ENCODE results near the gene PVRIG. TPM values are rescaled to one million over a fixed set of nuclear protein-coding genes. Genes with fewer than 3 reads are reported as not detected.
"Not testable (repeated sequence)": the region's sequence is repeated elsewhere in the genome, so short reads cannot be mapped to it uniquely, and the experiment has no call there.

PVRIG gene
- total RNA-seq, 2 donors from 2014 or later: 0.78 to 4.0 TPM

- peak in 1 of 4 donors; percentile 16 for DNase-seq
- WGBS, 2 donors: 65 to 68% methylated on average over 5 to 7 of the region's 7 CpGs
- intact Hi-C loops (cut with DNase I): not testable (repeated sequence)
Observed at GRCh38 chr7:100264669-100265165, 45.0 kb downstream of the PVRIG start.

GRCh38 chr7:100265851-100266250 lies 46.1 kb downstream of the PVRIG start:
- H3K27ac ChIP-seq: peak overlapping the region in 3 of 4 donors; percentile 52 to 75 (median 73)
- H3K4me3 ChIP-seq; H3K36me3 ChIP-seq (replicated peaks in 1 of 2; ENCODE audit: insufficient read depth in 1 of 2, low read depth in 2 of 2); H3K27me3 ChIP-seq; ATAC-seq; intact Hi-C loops (cut with DNase I); H3K9me3 ChIP-seq; DNase-seq: not testable (repeated sequence)
- peaks cover 37% of the 10 kb centered on the region for H3K4me1 ChIP-seq
- 80 to 90% methylated on average over 5 of the region's 5 CpGs for WGBS, 2 donors

More at GRCh38 chr7:100264669-100265165, 45.0 kb downstream of the PVRIG start:
- H3K4me3 ChIP-seq; H3K9me3 ChIP-seq; H3K36me3 ChIP-seq (replicated peaks in 1 of 2; ENCODE audit: insufficient read depth in 1 of 2, low read depth in 2 of 2); H3K27me3 ChIP-seq: not testable (repeated sequence)
- peak; percentile 82 for ATAC-seq
- H3K27ac ChIP-seq: peak overlapping the region in 3 of 4 donors; percentile 52 to 75 (median 73)
- peak in 1 of 3 donors; percentile 8 for TF ChIP-seq POLR2A (IDR thresholded peaks at IDR 0.05)
- peaks cover 32% of the 10 kb centered on the region for H3K4me1 ChIP-seq

- no peak overlapping the region for H3K4me3 ChIP-seq
- 86 to 87% methylated on average over 9 to 10 of the region's 10 CpGs for WGBS, 2 donors
- H3K9me3 ChIP-seq: no peaks in the 10 kb centered on the region
- ATAC-seq (no peak), DNase-seq (no peak)
- no peaks in the 10 kb centered on the region for H3K36me3 ChIP-seq (replicated peaks in 1 of 2; ENCODE audit: insufficient read depth in 1 of 2, low read depth in 2 of 2)
- peaks cover 37% of the 10 kb centered on the region for H3K4me1 ChIP-seq
- TF ChIP-seq POLR2A (IDR thresholded peaks at IDR 0.05) (no peak), CTCF (IDR thresholded peaks at IDR 0.05) (no peak)
- H3K27ac ChIP-seq: peak overlapping the region in 2 of 4 donors; percentile 2 to 73
- intact Hi-C loops (cut with DNase I): no loop called here
- H3K27me3 ChIP-seq: no peaks in the 10 kb centered on the region
Observed at GRCh38 chr7:100266576-100267354, 47.0 kb downstream of the PVRIG start.

GRCh38 chr7:100267648-100268047 lies 47.9 kb downstream of the PVRIG start:
- Histone ChIP-seq H3K27me3 (no peaks in the 10 kb centered on the region), H3K4me1 (peaks cover 42% of the 10 kb centered on the region), H3K4me3 (no peak overlapping the region), H3K27ac (peak overlapping the region in 1 of 4 donors; percentile 29), H3K36me3 (replicated peaks in 1 of 2; ENCODE audit: insufficient read depth in 1 of 2, low read depth in 2 of 2) (no peaks in the 10 kb centered on the region), H3K9me3 (no peaks in the 10 kb centered on the region)
- ATAC-seq (no peak), DNase-seq (no peak)
- no peak for TF ChIP-seq CTCF (IDR thresholded peaks at IDR 0.05)
- no peak for TF ChIP-seq POLR2A (IDR thresholded peaks at IDR 0.05)
- intact Hi-C loops (cut with DNase I): no loop called here
- 86 to 96% methylated on average over 6 of the region's 6 CpGs for WGBS, 2 donors

GRCh38 chr7:100268882-100269281 lies 49.1 kb downstream of the PVRIG start:
- WGBS, 2 donors: 76 to 83% methylated on average over 10 to 11 of the region's 11 CpGs
- H3K27ac ChIP-seq: peak overlapping the region in 3 of 4 donors; percentile 55 to 81 (median 80)
- H3K4me3 ChIP-seq; DNase-seq; H3K36me3 ChIP-seq (replicated peaks in 1 of 2; ENCODE audit: insufficient read depth in 1 of 2, low read depth in 2 of 2); ATAC-seq; H3K9me3 ChIP-seq; intact Hi-C loops (cut with DNase I); H3K27me3 ChIP-seq: not testable (repeated sequence)
- H3K4me1 ChIP-seq: peaks cover 38% of the 10 kb centered on the region

- H3K27me3 ChIP-seq; H3K9me3 ChIP-seq; H3K36me3 ChIP-seq (replicated peaks in 1 of 2; ENCODE audit: insufficient read depth in 1 of 2, low read depth in 2 of 2); intact Hi-C loops (cut with DNase I); H3K4me3 ChIP-seq: not testable (repeated sequence)
- DNase-seq: peak; percentile 40 to 73 (median 48)
- TF ChIP-seq POLR2A (IDR thresholded peaks at IDR 0.05): peak in 2 of 3 donors; percentile 12 to 18
- peak; percentile 30 for ATAC-seq
- peak overlapping the region; percentile 55 to 81 (median 68) for H3K27ac ChIP-seq
- peaks cover 38% of the 10 kb centered on the region for H3K4me1 ChIP-seq
- 45 to 60% methylated on average over 8 to 14 of the region's 14 CpGs for WGBS, 2 donors
Observed at GRCh38 chr7:100269306-100270045, 49.7 kb downstream of the PVRIG start.

Measured in body of pancreas (tissue), 4 donors.